Thyroid gland (tissue), 4 donors: ENCODE measurements around the gene S100A12. TPM values are rescaled to one million over a fixed set of nuclear protein-coding genes. Genes with fewer than 3 reads are reported as not detected.

Experiments used
- DNase-seq, 2 donors: peaks; one replicate each; pipeline ENCODE4 v3.0.0-alpha.2; 2019
- H3K27ac ChIP-seq, 3 donors: fragments of 200-600 bp; sonication (generic); 1 replicate in 2 of 3; 2 replicates in 1 of 3; pipeline ENCODE4 v1.5.1; 2016 to 2019; ENCODE audit warnings: mild to moderate bottlenecking in 1 of 3, moderate library complexity in 1 of 3
- H3K27me3 ChIP-seq: fragments of 200-600 bp; sonication (generic); one replicate; pipeline ENCODE4 v1.5.1; 2019
- H3K36me3 ChIP-seq, 2 donors: fragments of 200-600 bp; sonication (generic); one replicate each; pipeline ENCODE4 v1.5.1; 2016 to 2019
- H3K4me1 ChIP-seq, 2 donors: fragments of 200-600 bp; sonication (generic); one replicate each; pipeline ENCODE4 v1.5.1; 2017 to 2019
- H3K4me3 ChIP-seq, 3 donors: fragments of 200-600 bp; sonication (generic); replicated peaks in 1 of 3; 1 replicate in 2 of 3; 2 replicates in 1 of 3; pipeline ENCODE4 v1.5.1; 2016; ENCODE audit warnings: mild to moderate bottlenecking in 1 of 3
- H3K9me3 ChIP-seq: fragments of 200-600 bp; sonication (generic); one replicate; pipeline ENCODE4 v1.5.1; 2017
- CTCF ChIP-seq, 6 experiments: fragments of 200-600 bp in 3 of 6; fragments of 450-650 bp in 3 of 6; sonication (generic) in 3 of 6; IDR thresholded peaks; one replicate each; pipeline ENCODE4 v1.5.1; 2016 to 2019; ENCODE audit warnings: antibody characterized with exemption in 6 of 6, mild to moderate bottlenecking in 2 of 6, inconsistent platforms in 1 of 6, moderate library complexity in 1 of 6
- POLR2A ChIP-seq, 2 donors: fragments of 450-650 bp; IDR thresholded peaks; one replicate each; pipeline ENCODE4 v1.6.1; 2017; ENCODE audit warnings: antibody characterized with exemption in 2 of 2, mild to moderate bottlenecking in 2 of 2, moderate library complexity in 1 of 2
- WGBS, 2 donors: methylation state at CpG; one replicate each; pipeline ENCODE4 v1.1.5; 2017; 5-methylcytosine and 5-hydroxymethylcytosine counted together
- intact Hi-C: fragments of 100-400 bp; cut with DNase I; formaldehyde crosslinking; loops from one replicate; pipeline ENCODE4 v1.15.1; 2023
- total RNA-seq, 4 donors: library from RNA; depleted of rRNA; stranded (reverse); fragments of >200 nt; gene quantifications; one replicate each; pipeline ENCODE4 v1.2.3, GENCODE V29; 2016

Gene S100A12
- total RNA-seq, 4 donors from 2014 or later: not detected

DNA sequence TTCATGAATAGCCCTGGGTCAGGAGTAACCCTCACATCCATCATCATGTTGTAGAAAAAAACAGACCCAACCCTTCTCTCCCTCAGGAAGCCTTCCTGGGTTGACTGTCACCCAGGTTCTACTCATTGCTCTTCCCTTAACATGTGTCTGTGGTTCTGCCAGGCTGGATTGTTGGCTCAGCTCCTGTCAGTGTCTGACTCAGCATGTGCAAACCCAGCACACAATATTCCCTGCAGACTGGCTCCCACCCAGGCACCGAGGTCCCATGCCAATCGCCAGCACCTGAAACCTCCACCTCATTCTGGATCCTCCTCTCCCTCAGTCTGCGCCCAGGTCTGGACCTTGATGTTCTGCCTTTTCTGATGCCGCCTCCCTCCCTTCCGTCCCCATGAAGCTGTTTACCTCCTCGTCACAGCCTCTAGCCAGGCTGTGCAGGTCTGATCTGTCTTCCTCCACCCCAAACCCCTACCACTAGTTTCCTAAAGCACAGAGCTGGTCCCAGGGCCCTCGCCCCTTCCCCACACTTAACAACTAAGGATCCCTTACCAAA lies 19.8 kb upstream of the S100A12 start:
- no peak for TF ChIP-seq CTCF (IDR thresholded peaks at IDR 0.05)
- TF ChIP-seq POLR2A (IDR thresholded peaks at IDR 0.05): no peak
- no peaks in the 10 kb centered on the region for H3K27me3 ChIP-seq

GRCh38 chr1:153394391-153394790 lies 19.0 kb upstream of the S100A12 start:
- TF ChIP-seq POLR2A (IDR thresholded peaks at IDR 0.05) (no peak), CTCF (IDR thresholded peaks at IDR 0.05) (no peak)
- H3K36me3 ChIP-seq: no peaks in the 10 kb centered on the region
- H3K4me1 ChIP-seq: no peaks in the 10 kb centered on the region
- no peak overlapping the region for H3K4me3 ChIP-seq
- DNase-seq: no peak
- 75 to 80% methylated on average over 2 to 5 of the region's 5 CpGs for WGBS, 2 donors
- intact Hi-C loops: no loop called here
- H3K27me3 ChIP-seq: no peaks in the 10 kb centered on the region
- H3K27ac ChIP-seq: no peak overlapping the region
- H3K9me3 ChIP-seq: no peaks in the 10 kb centered on the region

More for the DNA sequence above, 19.8 kb upstream of the S100A12 start:
- WGBS, 2 donors: 73 to 76% methylated on average over 7 of the region's 7 CpGs
- intact Hi-C loops: no loop called here
- H3K4me3 ChIP-seq: no peak overlapping the region
- H3K27ac ChIP-seq: no peak overlapping the region
- H3K36me3 ChIP-seq: no peaks in the 10 kb centered on the region
- H3K9me3 ChIP-seq: no peaks in the 10 kb centered on the region
- no peaks in the 10 kb centered on the region for H3K4me1 ChIP-seq
- DNase-seq: no peak

DNA sequence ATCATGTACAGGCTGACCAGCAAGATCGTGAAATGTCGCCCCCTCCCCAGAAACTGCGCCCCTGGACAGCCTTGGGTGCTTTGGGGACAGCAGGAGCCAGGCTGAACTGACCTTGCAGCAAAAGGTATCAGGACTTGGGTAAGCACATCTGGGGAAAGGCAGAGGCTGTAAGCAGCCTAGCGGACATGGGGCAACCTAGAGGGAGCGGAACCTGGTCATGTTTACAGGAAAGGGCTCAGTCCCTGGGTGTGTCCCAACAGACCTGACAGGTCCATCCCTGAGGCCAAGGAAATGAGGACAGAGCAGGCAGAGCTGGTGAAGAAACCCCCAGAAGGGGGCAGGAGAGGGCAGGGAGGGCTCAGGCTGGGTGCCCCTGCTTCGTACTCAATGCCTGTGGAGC lies 18.5 kb upstream of the S100A12 start:
- Histone ChIP-seq H3K4me3 (no peak overlapping the region), H3K27ac (no peak overlapping the region), H3K9me3 (no peaks in the 10 kb centered on the region), H3K27me3 (no peaks in the 10 kb centered on the region), H3K36me3 (no peaks in the 10 kb centered on the region), H3K4me1 (no peaks in the 10 kb centered on the region)
- WGBS, 2 donors: 75 to 96% methylated on average over 4 to 5 of the region's 6 CpGs
- intact Hi-C loops: no loop called here
- DNase-seq: no peak
- TF ChIP-seq POLR2A (IDR thresholded peaks at IDR 0.05) (no peak), CTCF (IDR thresholded peaks at IDR 0.05) (no peak)

GRCh38 chr1:153392822-153393221 lies 17.4 kb upstream of the S100A12 start:
- Histone ChIP-seq H3K36me3 (no peaks in the 10 kb centered on the region), H3K9me3 (no peaks in the 10 kb centered on the region), H3K27ac (no peak overlapping the region), H3K4me3 (no peak overlapping the region), H3K27me3 (no peaks in the 10 kb centered on the region), H3K4me1 (no peaks in the 10 kb centered on the region)
- no peak for DNase-seq
- intact Hi-C loops: no loop called here
- no peak for TF ChIP-seq CTCF (IDR thresholded peaks at IDR 0.05)
- 76 to 86% methylated on average over 3 of the region's 3 CpGs for WGBS, 2 donors

DNA sequence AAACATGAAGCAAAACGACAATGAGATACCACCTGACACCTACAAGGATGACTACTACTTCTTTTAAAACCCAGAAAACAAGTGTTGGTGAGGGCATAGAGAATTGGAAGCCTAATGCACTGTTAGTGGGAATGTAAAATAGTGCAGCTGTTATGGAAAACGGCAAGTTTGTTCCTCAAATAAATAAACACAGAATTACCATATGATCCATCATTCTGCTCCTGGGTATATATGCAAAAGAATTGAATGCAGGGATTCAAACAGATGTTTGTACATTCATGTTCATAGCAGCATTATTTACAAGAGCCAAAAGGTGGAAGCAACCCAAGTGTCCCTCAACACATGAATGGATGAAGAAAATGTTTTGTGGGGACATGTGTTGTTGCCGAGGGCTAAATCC lies 16.8 kb upstream of the S100A12 start:
- H3K4me1 ChIP-seq: no peaks in the 10 kb centered on the region
- no peak overlapping the region for H3K27ac ChIP-seq
- intact Hi-C loops: no loop called here
- no peak overlapping the region for H3K4me3 ChIP-seq
- TF ChIP-seq POLR2A (IDR thresholded peaks at IDR 0.05): no peak
- no peak for TF ChIP-seq CTCF (IDR thresholded peaks at IDR 0.05)
- H3K36me3 ChIP-seq: no peaks in the 10 kb centered on the region
- 71 to 73% methylated on average over 3 of the region's 3 CpGs for WGBS, 2 donors
- no peaks in the 10 kb centered on the region for H3K9me3 ChIP-seq
- no peak for DNase-seq
- no peaks in the 10 kb centered on the region for H3K27me3 ChIP-seq
